Measurements from ENCODE around the gene KPNA5. TPM values are rescaled to one million over a fixed set of nuclear protein-coding genes. Genes with fewer than 3 reads are reported as not detected.
"Not testable (repeated sequence)": the region's sequence is repeated elsewhere in the genome, so short reads cannot be mapped to it uniquely, and the experiment has no call there.

Gene KPNA5
- polyA plus RNA-seq (ENCODE audit: insufficient read length in 3 of 3), result 10 to 100 TPM; 17.9 to 24.4 (median 23.8) TPM

GRCh38 chr6:116680880-116681672 is at the start of gene KPNA5:
KPNA5 (plus strand) TSS chr6:116681211; CDS start chr6:116681335, 124 bp downstream.
- DNase-seq (ENCODE audit: low read depth in 3 of 3, low spot score in 2 of 3), result peak; percentile 56 to 82 (median 73)

DNA sequence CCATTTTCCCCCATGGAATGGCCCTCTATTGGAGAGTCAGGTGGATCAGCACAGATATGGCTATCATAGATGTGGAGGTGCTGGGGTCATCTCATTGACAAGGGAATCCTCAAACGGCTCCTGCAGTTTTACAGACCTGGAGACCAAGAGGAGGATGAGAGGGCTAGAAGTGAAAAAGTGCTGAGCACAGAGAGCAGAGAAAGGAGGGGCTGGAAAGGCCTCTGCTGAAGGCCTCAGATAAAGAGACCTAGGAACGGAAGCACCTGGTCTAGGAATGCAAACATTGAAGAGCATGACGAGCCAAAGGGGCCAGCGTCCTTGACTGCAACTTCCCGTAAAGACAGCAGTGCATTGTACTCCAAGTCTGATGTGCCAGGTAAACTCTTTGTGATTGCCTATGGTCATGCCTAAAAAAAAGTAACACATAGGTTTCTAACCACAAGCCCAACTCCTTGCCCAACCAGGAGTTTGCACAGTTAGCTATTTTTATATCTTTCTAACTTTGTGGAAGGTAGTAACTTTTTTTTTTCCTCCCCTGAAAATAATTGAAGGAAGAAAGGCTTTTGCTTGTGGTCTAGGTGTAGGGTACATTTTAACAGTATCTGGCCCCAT is 49.5 kb upstream of the KPNA5 start:
- DNase-seq (ENCODE audit: low read depth in 3 of 3, low spot score in 2 of 3), result no peak

DNA sequence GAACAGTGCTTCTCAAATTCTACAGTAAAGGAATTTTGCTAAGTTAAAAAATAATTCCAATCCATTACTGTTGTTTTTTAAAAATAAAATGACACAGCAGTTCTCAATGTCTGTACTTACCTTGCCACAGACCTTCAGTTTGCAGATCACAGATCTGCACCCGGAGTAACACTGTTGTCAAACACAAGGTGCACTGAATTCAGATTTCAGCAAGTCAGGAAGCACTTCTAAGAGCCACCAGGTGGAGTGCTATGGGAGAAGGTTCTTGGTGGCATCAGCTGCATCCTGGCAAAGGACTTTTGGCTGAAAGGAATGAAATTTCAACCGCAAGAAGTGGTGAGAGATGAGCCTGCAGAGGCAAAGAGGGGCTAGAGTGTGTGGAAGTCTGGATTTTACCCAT is 47.3 kb upstream of the KPNA5 start:
- no peak for DNase-seq (ENCODE audit: low read depth in 3 of 3, low spot score in 2 of 3)

- DNase-seq (ENCODE audit: low read depth in 3 of 3, low spot score in 2 of 3), result peak in 1 of 3 donors; percentile 21
Observed at GRCh38 chr6:116648156-116648555, 32.9 kb upstream of the KPNA5 start.

- DNase-seq (ENCODE audit: low read depth in 3 of 3, low spot score in 2 of 3), result no peak
Observed at GRCh38 chr6:116649129-116649528, 31.9 kb upstream of the KPNA5 start.

GRCh38 chr6:116651916-116652315 is 29.1 kb upstream of the KPNA5 start:
- no peak for DNase-seq (ENCODE audit: low read depth in 3 of 3, low spot score in 2 of 3)

- no peak for DNase-seq (ENCODE audit: low read depth in 3 of 3, low spot score in 2 of 3)
Observed at GRCh38 chr6:116661594-116661993, 19.4 kb upstream of the KPNA5 start.

DNA sequence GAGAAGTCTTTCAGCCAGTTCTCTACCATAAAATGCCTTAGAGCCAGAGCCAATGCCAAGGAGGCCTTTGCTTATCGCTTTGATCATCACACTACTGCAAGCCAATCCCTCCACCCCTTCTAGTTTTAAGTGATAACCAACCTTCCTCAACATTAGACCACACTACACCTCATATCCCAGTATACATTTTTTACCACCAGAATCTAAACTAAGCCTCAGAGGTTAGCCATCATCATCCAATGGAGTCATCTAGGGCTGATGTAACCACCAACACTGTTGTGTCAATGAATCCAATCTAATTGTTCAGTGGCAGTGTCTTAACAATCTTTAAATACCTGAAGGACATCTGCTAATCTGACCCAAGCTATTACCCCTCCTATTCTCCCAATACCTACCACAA is 18.8 kb upstream of the KPNA5 start:
- DNase-seq (ENCODE audit: low read depth in 3 of 3, low spot score in 2 of 3), result no peak

DNA sequence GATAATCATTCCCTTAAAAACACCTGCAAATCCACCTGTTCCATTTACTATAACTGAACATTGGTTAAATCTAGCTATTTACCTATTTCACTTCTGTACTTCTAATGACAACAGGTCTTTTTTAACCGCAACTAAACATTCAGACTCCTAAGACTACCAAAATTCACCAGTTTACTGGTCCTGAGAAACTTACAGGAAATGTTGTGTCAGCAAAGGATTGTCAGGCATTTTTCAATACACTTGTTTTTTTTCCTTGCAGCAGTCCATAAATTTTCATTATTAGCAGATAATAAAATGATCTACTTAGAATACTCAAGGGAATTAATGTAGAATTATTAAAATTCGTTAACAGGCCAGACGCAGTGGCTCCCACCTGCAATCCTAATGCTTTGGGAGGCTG is 17.7 kb upstream of the KPNA5 start:
- no peak for DNase-seq (ENCODE audit: low read depth in 3 of 3, low spot score in 2 of 3)

GRCh38 chr6:116664169-116664568 is 16.8 kb upstream of the KPNA5 start:
- DNase-seq (ENCODE audit: low read depth in 3 of 3, low spot score in 2 of 3), result not testable (repeated sequence)

- DNase-seq (ENCODE audit: low read depth in 3 of 3, low spot score in 2 of 3), result no peak
Observed at GRCh38 chr6:116665464-116665863, 15.5 kb upstream of the KPNA5 start.

DNA sequence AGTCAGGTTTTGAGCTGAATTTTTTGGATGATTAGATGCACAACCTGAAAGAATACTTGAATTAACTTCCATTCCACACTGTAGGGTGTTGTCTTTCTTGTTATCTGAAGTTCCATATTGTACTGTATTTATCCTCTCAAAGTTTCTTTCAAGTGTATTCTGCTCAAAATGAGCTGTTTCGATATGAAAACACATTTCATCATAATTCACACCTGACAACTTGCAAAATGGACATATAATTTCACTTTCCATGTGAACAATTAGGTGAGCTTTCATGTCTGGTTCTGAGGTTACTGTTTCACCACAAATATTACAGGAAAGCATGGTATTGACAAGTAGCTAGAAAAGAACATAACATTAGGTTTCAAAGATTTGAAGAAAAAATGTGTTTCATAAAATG is 14.1 kb upstream of the KPNA5 start:
- DNase-seq (ENCODE audit: low read depth in 3 of 3, low spot score in 2 of 3), result no peak

GRCh38 chr6:116667623-116668022 is 13.4 kb upstream of the KPNA5 start:
- DNase-seq (ENCODE audit: low read depth in 3 of 3, low spot score in 2 of 3), result no peak

DNA sequence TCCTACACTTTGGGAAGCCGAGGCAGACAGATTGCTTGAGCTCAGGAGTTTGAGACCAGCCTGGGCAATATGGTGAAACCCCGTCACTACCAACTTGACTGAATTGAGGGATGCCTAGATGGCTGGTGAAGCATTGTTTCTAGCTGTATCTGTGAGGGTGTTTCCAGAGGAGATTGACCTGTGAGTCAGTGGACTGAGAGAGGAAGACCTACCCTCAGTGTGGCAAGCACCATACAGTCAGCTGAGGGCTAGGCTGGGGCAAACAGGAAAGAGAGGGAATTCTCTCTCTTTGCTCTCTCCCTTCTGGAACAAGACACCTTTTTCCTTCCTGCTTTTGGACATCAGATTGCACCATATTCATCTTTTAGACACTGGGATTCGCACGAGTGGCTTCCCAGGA is 8.7 kb upstream of the KPNA5 start:
- no peak for DNase-seq (ENCODE audit: low read depth in 3 of 3, low spot score in 2 of 3)

DNA sequence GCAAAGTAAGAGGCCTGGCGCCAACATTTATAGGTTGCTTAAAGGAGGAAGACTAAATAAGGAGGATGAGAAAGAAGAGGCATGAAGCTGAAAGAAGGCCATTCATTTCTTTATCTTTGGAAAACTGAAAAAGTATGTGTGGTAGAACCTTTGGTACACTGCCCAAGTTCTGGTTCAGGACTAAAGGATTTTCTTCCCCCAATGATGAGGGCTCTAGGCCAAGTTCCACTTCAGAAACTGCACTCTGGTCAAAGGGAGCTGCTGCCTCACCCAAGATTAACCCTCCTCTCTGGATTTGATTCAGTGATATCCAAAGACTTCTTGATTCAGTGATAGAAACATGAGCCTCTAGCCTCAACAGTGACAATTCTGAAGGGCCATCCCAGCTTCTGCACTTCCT is 5.0 kb upstream of the KPNA5 start:
- no peak for DNase-seq (ENCODE audit: low read depth in 3 of 3, low spot score in 2 of 3)

- DNase-seq (ENCODE audit: low read depth in 3 of 3, low spot score in 2 of 3), result peak in 1 of 3 donors; percentile 16
Observed at GRCh38 chr6:116682334-116682712, 1.3 kb downstream of the KPNA5 start.

GRCh38 chr6:116685437-116685993 is 4.5 kb downstream of the KPNA5 start:
- DNase-seq (ENCODE audit: low read depth in 3 of 3, low spot score in 2 of 3), result no peak

GRCh38 chr6:116686475-116687101 is 5.6 kb downstream of the KPNA5 start:
- not testable (repeated sequence) for DNase-seq (ENCODE audit: low read depth in 3 of 3, low spot score in 2 of 3)

GRCh38 chr6:116691154-116691553 is 10.1 kb downstream of the KPNA5 start:
- no peak for DNase-seq (ENCODE audit: low read depth in 3 of 3, low spot score in 2 of 3)

GRCh38 chr6:116692873-116693272 is 11.9 kb downstream of the KPNA5 start:
- DNase-seq (ENCODE audit: low read depth in 3 of 3, low spot score in 2 of 3), result not testable (repeated sequence)

GRCh38 chr6:116693275-116693674 is 12.3 kb downstream of the KPNA5 start:
- not testable (repeated sequence) for DNase-seq (ENCODE audit: low read depth in 3 of 3, low spot score in 2 of 3)

All from right renal cortex interstitium (tissue), 3 donors.